Left ventricle myocardium inferior (tissue), 1 donor: ENCODE results near the gene KNDC1. TPM values are rescaled to one million over a fixed set of nuclear protein-coding genes. Genes with fewer than 3 reads are reported as not detected.
"Not testable (repeated sequence)": the region's sequence is repeated elsewhere in the genome, so short reads cannot be mapped to it uniquely, and the experiment has no call there.

Experiments
- DNase-seq: peaks from one replicate; pipeline ENCODE4 v3.0.0-alpha.2; 2020
- H3K27ac ChIP-seq: fragments of 200-600 bp; replicated peaks from 2 replicates; pipeline ENCODE4 v1.8.0; 2021
- H3K27me3 ChIP-seq: fragments of 200-600 bp; 2 replicates; pipeline ENCODE4 v1.8.0; 2021; ENCODE audit warnings: low read depth
- H3K36me3 ChIP-seq: fragments of 200-600 bp; 2 replicates; pipeline ENCODE4 v1.8.0; 2021
- H3K4me1 ChIP-seq: fragments of 200-600 bp; 2 replicates; pipeline ENCODE4 v1.8.0; 2021
- H3K4me3 ChIP-seq: fragments of 200-600 bp; 2 replicates; pipeline ENCODE4 v1.8.0; 2021; ENCODE audit warnings: mild to moderate bottlenecking, moderate library complexity
- H3K9me3 ChIP-seq: fragments of 200-600 bp; replicated peaks from 2 replicates; pipeline ENCODE4 v1.8.0; 2021
- intact Hi-C: fragments of 100-400 bp; cut with micrococcal nuclease; formaldehyde crosslinking; loops from one replicate; pipeline ENCODE4 v1.11.0; 2022
- long read RNA-seq: library from polyadenylated mRNA; unstranded; transcript quantifications from one replicate; pipeline ENCODE4 v2.0.0, GENCODE V29; 2021
- total RNA-seq: library from RNA; stranded (reverse); fragmentation: NEBNext Ultra II Directional; extraction: Animal tissue kit (Norgen Biotek cat#: 25700); gene quantifications from one replicate; pipeline ENCODE4 v1.2.1, GENCODE V29; 2021
- TF ChIP-seq, protein P1 (sequence below): fragments of 200-600 bp; IDR thresholded peaks from 2 replicates; pipeline ENCODE4 v1.8.0; 2021; ENCODE audit warnings: antibody characterized with exemption, mild to moderate bottlenecking, borderline replicate concordance
- donor health status: DM: no; HTN: yes; CAD: no; lungs with severe emphysema.

Gene KNDC1, protein sequence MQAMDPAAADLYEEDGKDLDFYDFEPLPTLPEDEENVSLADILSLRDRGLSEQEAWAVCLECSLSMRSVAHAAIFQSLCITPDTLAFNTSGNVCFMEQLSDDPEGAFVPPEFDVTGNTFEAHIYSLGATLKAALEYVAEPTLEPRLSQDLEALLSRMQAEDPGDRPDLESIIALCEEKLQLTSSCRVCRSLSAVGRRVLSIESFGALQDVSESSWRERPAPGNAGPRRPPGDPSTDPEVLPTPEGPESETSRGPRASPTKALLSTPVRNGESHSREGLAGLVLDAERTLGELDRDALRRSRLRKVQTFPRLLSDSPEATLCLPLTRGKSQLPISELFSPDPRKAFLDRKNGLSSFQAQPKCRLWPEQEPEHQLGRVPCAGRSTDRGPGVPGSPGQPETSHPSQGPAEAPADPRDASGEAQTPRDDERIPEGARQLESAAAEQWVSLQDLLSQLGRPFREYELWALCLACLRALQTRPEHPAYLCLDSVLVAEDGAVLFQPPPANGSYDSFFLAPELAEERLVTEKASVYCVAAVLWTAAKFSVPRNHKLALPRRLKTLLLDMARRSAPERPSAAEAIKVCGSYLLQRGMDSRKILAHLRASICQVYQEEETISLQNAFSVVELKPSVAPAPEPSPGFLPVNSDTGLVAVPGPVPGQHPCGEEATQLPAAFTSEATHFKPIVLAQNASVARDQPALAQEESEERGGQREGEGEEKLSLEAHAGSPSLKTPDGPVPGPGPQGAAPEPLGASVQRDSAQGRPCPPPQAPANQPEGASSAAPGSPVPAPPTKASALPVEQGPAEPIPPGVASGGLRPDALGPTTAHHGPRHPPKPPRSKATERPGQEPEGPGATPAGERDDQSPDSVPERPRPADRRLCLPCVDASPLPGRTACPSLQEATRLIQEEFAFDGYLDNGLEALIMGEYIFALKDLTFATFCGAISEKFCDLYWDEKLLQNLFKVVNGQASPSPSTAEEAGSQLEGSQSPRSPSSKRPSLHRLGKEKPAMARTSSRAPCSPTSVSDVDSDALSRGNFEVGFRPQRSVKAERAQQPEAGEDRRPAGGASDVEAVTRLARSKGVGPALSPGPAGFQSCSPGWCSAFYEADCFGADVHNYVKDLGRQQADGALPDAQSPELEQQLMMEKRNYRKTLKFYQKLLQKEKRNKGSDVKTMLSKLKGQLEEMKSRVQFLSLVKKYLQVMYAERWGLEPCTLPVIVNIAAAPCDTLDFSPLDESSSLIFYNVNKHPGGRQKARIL (N-terminal part only)
- total RNA-seq, result 0.11 TPM
- long read RNA-seq, partial matches to known transcripts, result 0 of 1 reads
- long read RNA-seq, other reads (novel, unspliced or antisense), result 1 of 1 reads

DNA sequence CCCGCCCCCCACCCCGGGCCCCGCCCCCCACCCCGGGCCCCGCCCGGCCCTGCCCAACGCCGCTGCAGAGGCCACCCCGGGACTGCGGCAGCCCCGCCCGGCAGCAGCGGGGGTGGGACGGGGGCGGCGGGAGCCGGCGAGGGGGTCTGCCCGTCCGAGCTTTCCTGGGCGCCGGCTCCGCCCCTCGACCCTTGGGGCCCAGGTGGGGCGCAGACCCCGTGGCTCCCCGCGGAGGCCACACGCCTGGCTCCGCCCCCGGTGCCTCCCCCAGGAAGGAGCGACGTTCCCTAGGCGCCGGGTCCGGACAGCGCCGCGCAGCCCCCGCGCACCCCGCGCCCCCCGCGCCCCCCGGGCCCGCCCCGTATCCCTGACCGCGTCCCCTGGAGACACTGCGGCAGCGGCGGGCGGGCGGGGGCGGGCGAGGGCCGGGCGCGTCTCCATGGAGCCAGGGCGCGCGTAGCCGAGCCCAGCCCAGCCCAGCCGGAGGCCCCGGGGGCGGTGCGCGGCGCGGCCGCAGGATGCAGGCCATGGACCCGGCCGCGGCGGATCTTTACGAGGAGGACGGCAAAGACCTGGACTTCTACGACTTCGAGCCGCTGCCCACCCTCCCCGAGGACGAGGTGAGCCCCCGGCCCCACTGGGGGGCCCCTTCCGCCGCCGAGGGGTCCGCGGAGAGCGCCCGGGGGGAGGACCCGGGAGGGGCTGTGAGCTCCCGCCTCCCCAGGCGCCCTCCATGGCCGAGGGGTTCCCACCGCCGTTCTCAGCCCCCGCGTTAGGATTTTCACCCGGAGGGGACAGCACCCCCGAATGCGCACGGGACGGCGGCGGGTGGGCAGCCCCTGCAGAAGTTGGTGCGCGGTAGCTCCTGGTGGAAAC, at the start of gene KNDC1:
TSS of gene KNDC1 (plus strand) at position 270 of the 876 bp plus-strand sequence. CDS start at position 519, 249 bp downstream.
- no peak for DNase-seq
- TF ChIP-seq, protein P1, sequence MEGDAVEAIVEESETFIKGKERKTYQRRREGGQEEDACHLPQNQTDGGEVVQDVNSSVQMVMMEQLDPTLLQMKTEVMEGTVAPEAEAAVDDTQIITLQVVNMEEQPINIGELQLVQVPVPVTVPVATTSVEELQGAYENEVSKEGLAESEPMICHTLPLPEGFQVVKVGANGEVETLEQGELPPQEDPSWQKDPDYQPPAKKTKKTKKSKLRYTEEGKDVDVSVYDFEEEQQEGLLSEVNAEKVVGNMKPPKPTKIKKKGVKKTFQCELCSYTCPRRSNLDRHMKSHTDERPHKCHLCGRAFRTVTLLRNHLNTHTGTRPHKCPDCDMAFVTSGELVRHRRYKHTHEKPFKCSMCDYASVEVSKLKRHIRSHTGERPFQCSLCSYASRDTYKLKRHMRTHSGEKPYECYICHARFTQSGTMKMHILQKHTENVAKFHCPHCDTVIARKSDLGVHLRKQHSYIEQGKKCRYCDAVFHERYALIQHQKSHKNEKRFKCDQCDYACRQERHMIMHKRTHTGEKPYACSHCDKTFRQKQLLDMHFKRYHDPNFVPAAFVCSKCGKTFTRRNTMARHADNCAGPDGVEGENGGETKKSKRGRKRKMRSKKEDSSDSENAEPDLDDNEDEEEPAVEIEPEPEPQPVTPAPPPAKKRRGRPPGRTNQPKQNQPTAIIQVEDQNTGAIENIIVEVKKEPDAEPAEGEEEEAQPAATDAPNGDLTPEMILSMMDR, result no peak
- peak within 1 kb of the TSS; percentile 63 for H3K4me3 ChIP-seq
- H3K27ac ChIP-seq, result no peak within 1 kb of the TSS
- no peaks in the 10 kb centered on the region for H3K9me3 ChIP-seq
- peaks cover 15% of the 10 kb centered on the region for H3K4me1 ChIP-seq
- no peaks in the 10 kb centered on the region for H3K36me3 ChIP-seq
- intact Hi-C loops, result no loop called here
- peaks cover 77% of the 10 kb centered on the region for H3K27me3 ChIP-seq

DNA sequence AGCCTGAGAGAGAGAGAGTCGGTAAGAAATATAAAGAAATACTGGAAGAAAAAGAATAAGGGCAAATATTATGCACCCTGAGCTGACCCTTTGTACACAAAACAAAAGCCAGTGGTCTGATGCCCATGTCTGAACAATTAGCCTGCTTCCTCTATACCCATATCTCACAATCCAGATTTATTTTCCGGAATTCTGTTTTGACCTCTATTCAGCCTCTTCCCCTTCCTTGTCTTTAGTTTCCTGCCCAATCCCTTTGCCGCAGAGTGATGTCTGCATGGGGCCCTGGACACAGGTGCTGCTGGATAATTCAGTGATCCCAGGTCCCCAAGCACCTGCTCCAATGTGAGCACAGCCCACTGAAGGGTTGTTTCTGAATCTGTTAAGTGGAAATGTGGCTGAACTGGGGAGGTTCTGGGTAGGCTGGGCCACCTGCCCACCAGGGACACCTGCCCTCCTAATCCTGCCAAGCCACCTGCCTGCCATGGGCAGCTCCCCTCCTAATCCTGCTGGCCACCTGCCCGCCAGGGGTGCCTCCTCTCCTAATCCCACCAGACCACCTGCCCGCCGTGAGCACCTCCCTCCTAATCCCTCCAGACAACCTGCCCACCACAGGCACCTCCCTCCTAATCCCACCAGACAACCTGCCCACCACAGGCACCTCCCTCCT, 49.3 kb upstream of the KNDC1 start:
- TF ChIP-seq, protein P1, result no peak
- Histone ChIP-seq H3K27ac (no peak overlapping the region), H3K4me1 (peaks cover 11% of the 10 kb centered on the region), H3K36me3 (no peaks in the 10 kb centered on the region), H3K27me3 (peaks cover 27% of the 10 kb centered on the region), H3K9me3 (peaks cover 33% of the 10 kb centered on the region), H3K4me3 (no peak overlapping the region)
- intact Hi-C loops, result no loop called here
- DNase-seq, result no peak

DNA sequence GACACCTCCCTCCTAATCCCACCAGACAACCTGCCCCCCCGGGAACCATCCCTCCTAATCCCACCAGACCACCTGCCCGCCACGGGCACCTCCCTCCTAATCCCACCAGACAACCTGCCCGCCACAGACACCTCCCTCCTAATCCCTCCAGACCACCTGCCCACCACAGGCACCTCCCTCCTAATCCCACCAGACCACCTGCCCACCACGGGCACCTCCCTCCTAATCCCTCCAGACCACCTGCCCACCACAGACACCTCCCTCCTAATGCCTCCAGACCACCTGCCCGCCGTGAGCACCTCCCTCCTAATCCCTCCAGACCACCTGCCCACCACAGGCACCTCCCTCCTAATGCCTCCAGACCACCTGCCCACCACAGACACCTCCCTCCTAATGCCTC, 48.4 kb upstream of the KNDC1 start:
- Histone ChIP-seq H3K4me1 (peaks cover 11% of the 10 kb centered on the region), H3K9me3 (peaks cover 29% of the 10 kb centered on the region), H3K27me3 (peaks cover 23% of the 10 kb centered on the region)
- H3K27ac ChIP-seq, H3K4me3 ChIP-seq, H3K36me3 ChIP-seq, intact Hi-C loops: not testable (repeated sequence)
- DNase-seq, result peak; percentile 43

DNA sequence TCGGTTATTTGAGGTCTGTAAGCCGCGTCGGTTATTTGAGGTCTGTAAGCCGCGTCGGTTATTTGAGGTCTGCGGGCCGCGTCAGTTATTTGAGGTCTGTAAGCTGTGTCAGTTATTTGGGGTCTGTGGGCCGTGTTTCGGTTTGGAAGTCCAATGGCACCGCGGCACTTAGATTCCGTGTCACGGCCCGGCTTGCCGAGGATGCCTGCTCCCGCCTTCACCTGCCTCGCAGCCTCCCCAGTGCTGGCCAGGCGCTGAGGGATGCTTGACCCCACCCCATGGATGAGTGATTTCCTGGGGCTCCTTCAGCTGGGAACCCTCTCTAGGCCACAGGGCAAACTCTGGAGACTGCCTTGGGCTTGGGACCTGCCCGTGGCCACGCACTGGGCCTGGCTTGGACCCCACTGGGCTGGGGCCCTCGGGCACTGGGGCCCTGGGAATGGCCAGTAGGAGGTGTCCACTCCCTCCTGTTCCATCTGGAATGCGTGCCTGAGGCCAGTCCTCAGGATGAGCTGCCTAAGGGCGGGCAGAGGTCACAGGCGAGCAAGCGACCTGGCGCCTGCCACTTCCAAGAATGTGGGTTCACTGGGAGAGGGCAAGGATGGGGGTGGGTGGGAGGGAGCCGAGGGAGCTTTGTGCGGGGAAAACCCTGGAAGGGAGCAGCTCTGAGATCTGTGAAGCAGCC, 46.7 kb upstream of the KNDC1 start:
- DNase-seq, result no peak

More for the DNA sequence above, 46.7 kb upstream of the KNDC1 start:
- H3K4me1 ChIP-seq, result peaks cover 11% of the 10 kb centered on the region
- intact Hi-C loops, result no loop called here
- TF ChIP-seq, protein P1, result no peak
- H3K27ac ChIP-seq, result no peak overlapping the region
- H3K4me3 ChIP-seq, result no peak overlapping the region
- peaks cover 29% of the 10 kb centered on the region for H3K27me3 ChIP-seq
- no peaks in the 10 kb centered on the region for H3K36me3 ChIP-seq
- peaks cover 17% of the 10 kb centered on the region for H3K9me3 ChIP-seq
